A549 (cell line): ENCODE results near the gene GABBR2.

ENCODE experiments used
- BHLHE40 ChIP-seq: IDR thresholded peaks from 2 replicates; pipeline ENCODE4 v1.6.1; 2012; ENCODE audit warnings: low read depth, low read length, inconsistent platforms
- TP53 ChIP-seq: fragments of 250-450 bp; sonication (Bioruptor Pico); IDR thresholded peaks from 2 replicates; pipeline ENCODE4 v1.5.0; 2021; ENCODE audit warnings: mild to moderate bottlenecking, moderate library complexity

DNA sequence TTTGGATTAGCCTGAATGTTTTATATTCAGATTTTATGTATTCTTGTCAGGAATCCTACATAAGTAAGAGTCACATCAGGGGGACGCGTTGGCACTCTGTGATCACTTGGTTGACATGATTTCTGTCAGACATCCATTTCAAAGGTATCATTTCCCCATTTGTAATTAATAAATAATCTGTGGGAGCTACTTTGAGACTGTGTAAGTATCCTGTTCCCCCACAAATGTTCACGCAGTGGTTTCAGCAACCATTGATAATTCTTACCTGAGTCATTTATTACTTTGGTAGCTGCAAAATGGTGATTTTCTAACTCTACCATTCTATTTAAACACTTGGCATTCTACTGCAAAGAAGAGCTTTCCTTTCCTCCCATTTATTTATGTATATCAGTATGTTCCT, 396.4 kb downstream of the GABBR2 start:
- TF ChIP-seq BHLHE40 (no peak), TP53 (no peak)
